Nephron progenitor cell (in vitro differentiated cells): ENCODE results near the gene AAK1.

Experiments used
- DNase-seq: peaks from one replicate; pipeline ENCODE4 v3.0.0; 2021
- H3K27ac Mint-ChIP-seq: 2 replicates; pipeline ENCODE4 v1.8.0; 2021; ENCODE audit warnings: mild to moderate bottlenecking, moderate library complexity, mixed read lengths
- H3K27me3 Mint-ChIP-seq: 2 replicates; pipeline ENCODE4 v1.8.0; 2021; ENCODE audit warnings: mild to moderate bottlenecking, low read depth, mixed read lengths; ENCODE audit not compliant: poor library complexity
- H3K36me3 Mint-ChIP-seq: 2 replicates; pipeline ENCODE4 v1.8.0; 2021; ENCODE audit warnings: low read depth, mixed read lengths
- H3K4me1 Mint-ChIP-seq: 2 replicates; pipeline ENCODE4 v1.8.0; 2021; ENCODE audit warnings: mixed read lengths
- H3K4me3 Mint-ChIP-seq: 2 replicates; pipeline ENCODE4 v1.8.0; 2021; ENCODE audit warnings: mild to moderate bottlenecking, moderate library complexity, mixed read lengths
- H3K9me3 Mint-ChIP-seq: 2 replicates; pipeline ENCODE4 v1.8.0; 2021; ENCODE audit warnings: mild to moderate bottlenecking, moderate library complexity, mixed read lengths
- TF ChIP-seq, protein P1 (sequence below): fragments of 200-600 bp; sonication (generic); IDR thresholded peaks from 2 replicates; pipeline ENCODE4 v1.5.0; 2021; ENCODE audit warnings: antibody characterized with exemption

The AAK1 gene

DNA sequence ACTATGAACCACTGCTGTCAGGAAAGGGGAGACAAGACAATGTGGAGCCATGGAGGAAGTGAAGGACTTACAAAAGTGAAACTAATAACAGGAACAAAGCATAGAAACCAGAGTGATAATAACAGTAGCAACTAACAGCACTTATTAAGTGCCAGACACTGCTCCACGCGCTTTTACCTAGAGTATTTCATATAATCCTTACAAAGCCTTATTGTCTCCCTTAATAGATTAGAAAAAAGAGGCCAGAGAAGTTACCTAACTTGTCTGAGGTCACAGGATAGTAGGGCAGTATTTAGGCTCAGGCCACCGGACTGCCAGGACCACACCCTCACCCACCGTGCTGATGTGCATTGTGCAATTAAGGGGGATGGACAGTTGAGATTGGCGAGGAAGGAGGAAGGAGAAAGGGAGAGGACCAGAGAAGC is 107.7 kb downstream of the AAK1 start:
- H3K4me3 Mint-ChIP-seq, result no peak overlapping the region
- no peak for DNase-seq
- H3K36me3 Mint-ChIP-seq, result peaks cover 50% of the 10 kb centered on the region
- peaks cover 10% of the 10 kb centered on the region for H3K4me1 Mint-ChIP-seq
- H3K27ac Mint-ChIP-seq, result no peak overlapping the region
- H3K9me3 Mint-ChIP-seq, result peaks cover 5% of the 10 kb centered on the region
- TF ChIP-seq, protein P1, sequence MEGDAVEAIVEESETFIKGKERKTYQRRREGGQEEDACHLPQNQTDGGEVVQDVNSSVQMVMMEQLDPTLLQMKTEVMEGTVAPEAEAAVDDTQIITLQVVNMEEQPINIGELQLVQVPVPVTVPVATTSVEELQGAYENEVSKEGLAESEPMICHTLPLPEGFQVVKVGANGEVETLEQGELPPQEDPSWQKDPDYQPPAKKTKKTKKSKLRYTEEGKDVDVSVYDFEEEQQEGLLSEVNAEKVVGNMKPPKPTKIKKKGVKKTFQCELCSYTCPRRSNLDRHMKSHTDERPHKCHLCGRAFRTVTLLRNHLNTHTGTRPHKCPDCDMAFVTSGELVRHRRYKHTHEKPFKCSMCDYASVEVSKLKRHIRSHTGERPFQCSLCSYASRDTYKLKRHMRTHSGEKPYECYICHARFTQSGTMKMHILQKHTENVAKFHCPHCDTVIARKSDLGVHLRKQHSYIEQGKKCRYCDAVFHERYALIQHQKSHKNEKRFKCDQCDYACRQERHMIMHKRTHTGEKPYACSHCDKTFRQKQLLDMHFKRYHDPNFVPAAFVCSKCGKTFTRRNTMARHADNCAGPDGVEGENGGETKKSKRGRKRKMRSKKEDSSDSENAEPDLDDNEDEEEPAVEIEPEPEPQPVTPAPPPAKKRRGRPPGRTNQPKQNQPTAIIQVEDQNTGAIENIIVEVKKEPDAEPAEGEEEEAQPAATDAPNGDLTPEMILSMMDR, result no peak
- H3K27me3 Mint-ChIP-seq, result no peaks in the 10 kb centered on the region

DNA sequence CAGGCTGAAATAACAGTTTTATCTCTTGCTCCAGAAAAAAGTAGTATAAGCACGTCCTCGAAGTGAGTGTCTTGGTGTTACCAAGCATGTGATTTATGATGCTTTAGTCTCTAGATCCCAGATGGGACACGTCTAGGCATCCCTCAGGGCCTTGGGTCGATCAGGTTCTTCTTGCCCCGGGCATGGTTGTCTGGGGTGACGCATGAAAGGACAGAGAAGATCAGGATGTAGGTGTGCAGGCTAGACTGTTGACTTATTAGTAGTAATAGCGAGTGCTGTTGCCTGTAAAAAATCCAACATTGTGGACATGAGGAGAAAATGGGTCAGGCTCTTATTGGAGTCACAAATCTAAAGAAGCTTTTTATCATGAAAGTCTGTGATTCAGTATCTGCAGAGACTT is 112.4 kb downstream of the AAK1 start:
- Mint-ChIP-seq H3K4me1 (no peaks in the 10 kb centered on the region), H3K9me3 (peaks cover 3% of the 10 kb centered on the region), H3K4me3 (no peak overlapping the region), H3K27me3 (no peaks in the 10 kb centered on the region), H3K27ac (no peak overlapping the region), H3K36me3 (peaks cover 65% of the 10 kb centered on the region)
- TF ChIP-seq, protein P1, result no peak
- DNase-seq, result no peak

DNA sequence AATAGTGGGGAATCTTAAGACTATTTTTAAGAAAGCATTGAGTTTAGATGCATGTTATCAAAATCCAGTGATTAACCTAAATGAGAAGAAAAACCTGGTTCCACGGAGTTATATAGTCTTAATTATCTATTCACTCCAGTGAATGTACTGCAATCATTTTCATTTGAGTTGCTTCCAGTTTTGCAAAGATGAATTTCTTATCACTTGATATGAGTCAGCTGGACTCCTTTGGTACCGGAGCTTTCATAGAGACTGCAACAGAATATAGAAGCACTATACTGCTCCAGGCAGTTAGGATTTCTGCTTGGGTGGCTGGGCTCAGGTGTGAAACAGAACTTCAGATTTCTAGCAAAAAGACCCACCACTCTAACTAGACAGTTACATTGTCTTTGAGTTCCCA is 114.1 kb downstream of the AAK1 start:
- H3K4me1 Mint-ChIP-seq, result no peaks in the 10 kb centered on the region
- H3K27me3 Mint-ChIP-seq, result no peaks in the 10 kb centered on the region
- H3K36me3 Mint-ChIP-seq, result peaks cover 63% of the 10 kb centered on the region
- DNase-seq, result no peak
- peaks cover 3% of the 10 kb centered on the region for H3K9me3 Mint-ChIP-seq
- H3K4me3 Mint-ChIP-seq, result no peak overlapping the region
- TF ChIP-seq, protein P1, result no peak
- no peak overlapping the region for H3K27ac Mint-ChIP-seq

- no peak for DNase-seq
- H3K27ac Mint-ChIP-seq, result no peak overlapping the region
- no peak overlapping the region for H3K4me3 Mint-ChIP-seq
- peaks cover 43% of the 10 kb centered on the region for H3K36me3 Mint-ChIP-seq
- TF ChIP-seq, protein P1, result no peak
- H3K27me3 Mint-ChIP-seq, result no peaks in the 10 kb centered on the region
- no peaks in the 10 kb centered on the region for H3K9me3 Mint-ChIP-seq
- no peaks in the 10 kb centered on the region for H3K4me1 Mint-ChIP-seq
Observed at GRCh38 chr2:69525261-69525660, 118.3 kb downstream of the AAK1 start.

GRCh38 chr2:69524799-69525198 is 118.7 kb downstream of the AAK1 start:
- Mint-ChIP-seq H3K27ac (no peak overlapping the region), H3K27me3 (no peaks in the 10 kb centered on the region), H3K36me3 (peaks cover 42% of the 10 kb centered on the region), H3K9me3 (no peaks in the 10 kb centered on the region), H3K4me3 (no peak overlapping the region), H3K4me1 (no peaks in the 10 kb centered on the region)
- TF ChIP-seq, protein P1, result no peak
- no peak for DNase-seq

DNA sequence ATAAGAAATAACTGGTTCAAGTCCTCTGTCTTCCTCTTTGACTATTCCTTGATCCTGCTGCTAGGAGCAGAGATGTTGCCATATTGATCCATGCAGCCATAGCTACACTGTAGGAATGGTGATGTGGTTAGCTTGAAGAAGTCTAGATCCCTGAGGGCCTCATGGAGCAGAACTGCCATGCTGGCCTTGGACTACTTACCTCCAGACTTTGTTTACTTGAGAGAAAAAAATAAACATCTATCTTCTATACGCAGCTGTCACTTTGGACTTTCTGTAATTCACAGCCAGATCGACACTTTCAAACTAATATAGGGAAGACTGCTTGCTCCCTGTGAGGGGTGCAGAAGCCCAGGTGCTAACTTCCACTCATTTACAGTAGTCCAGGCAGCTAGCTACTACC is 121.8 kb downstream of the AAK1 start:
- peaks cover 52% of the 10 kb centered on the region for H3K36me3 Mint-ChIP-seq
- no peaks in the 10 kb centered on the region for H3K27me3 Mint-ChIP-seq
- TF ChIP-seq, protein P1, result no peak
- no peaks in the 10 kb centered on the region for H3K9me3 Mint-ChIP-seq
- peaks cover 4% of the 10 kb centered on the region for H3K4me1 Mint-ChIP-seq
- H3K27ac Mint-ChIP-seq, result no peak overlapping the region
- H3K4me3 Mint-ChIP-seq, result no peak overlapping the region
- DNase-seq, result no peak
